Gastroesophageal sphincter (tissue), 3 donors: ENCODE measurements around the gene KRT83.

Source experiments
- POLR2A ChIP-seq, 2 donors: fragments of 450-650 bp; IDR thresholded peaks; one replicate each; pipeline ENCODE4 v1.6.1; 2017; ENCODE audit warnings: antibody characterized with exemption in 2 of 2, mild to moderate bottlenecking in 2 of 2, moderate library complexity in 1 of 2
- POLR2AphosphoS5 ChIP-seq: sonication (generic); formaldehyde crosslinking; IDR thresholded peaks from one replicate; pipeline ENCODE4 v1.6.1; 2017; ENCODE audit warnings: antibody characterized with exemption
- TF ChIP-seq, protein P1 (sequence below), 4 experiments: fragments of 200-600 bp in 2 of 4; fragments of 450-650 bp in 2 of 4; sonication (generic) in 1 of 4; IDR thresholded peaks; one replicate each; pipeline ENCODE4 v1.5.1; 2017 to 2019; ENCODE audit warnings: antibody characterized with exemption in 4 of 4, mild to moderate bottlenecking in 2 of 4, moderate library complexity in 2 of 4

GRCh38 chr12:52341066-52341580 lies 19.9 kb upstream of the KRT83 start:
- TF ChIP-seq POLR2AphosphoS5: no peak
- TF ChIP-seq, protein P1, sequence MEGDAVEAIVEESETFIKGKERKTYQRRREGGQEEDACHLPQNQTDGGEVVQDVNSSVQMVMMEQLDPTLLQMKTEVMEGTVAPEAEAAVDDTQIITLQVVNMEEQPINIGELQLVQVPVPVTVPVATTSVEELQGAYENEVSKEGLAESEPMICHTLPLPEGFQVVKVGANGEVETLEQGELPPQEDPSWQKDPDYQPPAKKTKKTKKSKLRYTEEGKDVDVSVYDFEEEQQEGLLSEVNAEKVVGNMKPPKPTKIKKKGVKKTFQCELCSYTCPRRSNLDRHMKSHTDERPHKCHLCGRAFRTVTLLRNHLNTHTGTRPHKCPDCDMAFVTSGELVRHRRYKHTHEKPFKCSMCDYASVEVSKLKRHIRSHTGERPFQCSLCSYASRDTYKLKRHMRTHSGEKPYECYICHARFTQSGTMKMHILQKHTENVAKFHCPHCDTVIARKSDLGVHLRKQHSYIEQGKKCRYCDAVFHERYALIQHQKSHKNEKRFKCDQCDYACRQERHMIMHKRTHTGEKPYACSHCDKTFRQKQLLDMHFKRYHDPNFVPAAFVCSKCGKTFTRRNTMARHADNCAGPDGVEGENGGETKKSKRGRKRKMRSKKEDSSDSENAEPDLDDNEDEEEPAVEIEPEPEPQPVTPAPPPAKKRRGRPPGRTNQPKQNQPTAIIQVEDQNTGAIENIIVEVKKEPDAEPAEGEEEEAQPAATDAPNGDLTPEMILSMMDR (IDR thresholded peaks at IDR 0.05): no peak
- no peak for TF ChIP-seq POLR2A (IDR thresholded peaks at IDR 0.05)
